Duodenal mucosa (tissue), 2 donors: ENCODE measurements around the gene APP.

Experiments used
- H3K27ac ChIP-seq: one replicate; pipeline ENCODE4 v1.7.0; 2013; ENCODE audit warnings: low read depth, low read length
- H3K27me3 ChIP-seq, 2 donors: one replicate each; pipeline ENCODE4 v1.7.0; 2013; ENCODE audit warnings: low read length in 2 of 2, control low read depth in 1 of 2; ENCODE audit not compliant: insufficient read depth in 2 of 2, control insufficient read depth in 1 of 2
- H3K36me3 ChIP-seq, 2 donors: one replicate each; pipeline ENCODE4 v1.7.0; 2013; ENCODE audit warnings: low read length in 2 of 2, control low read depth in 1 of 2; ENCODE audit not compliant: insufficient read depth in 2 of 2, control insufficient read depth in 1 of 2
- H3K4me1 ChIP-seq, 2 donors: one replicate each; pipeline ENCODE4 v1.7.0; 2013; ENCODE audit warnings: low read length in 2 of 2, control low read depth in 1 of 2; ENCODE audit not compliant: insufficient read depth in 2 of 2, control insufficient read depth in 1 of 2
- H3K4me3 ChIP-seq, 2 donors: one replicate each; pipeline ENCODE4 v1.7.0; 2013; ENCODE audit warnings: low read length in 2 of 2, low read depth in 1 of 2
- H3K9ac ChIP-seq, 2 donors: one replicate each; pipeline ENCODE4 v1.7.0; 2013; ENCODE audit warnings: low read length in 2 of 2, low read depth in 1 of 2
- H3K9me3 ChIP-seq, 2 donors: one replicate each; pipeline ENCODE4 v1.7.0; 2013; ENCODE audit warnings: low read length in 2 of 2, control low read depth in 1 of 2; ENCODE audit not compliant: control insufficient read depth in 1 of 2

Gene APP

GRCh38 chr21:26110715-26111114 lies 59.9 kb downstream of the APP start:
- H3K27me3 ChIP-seq = no peaks in the 10 kb centered on the region
- peaks cover 5 to 8% of the 10 kb centered on the region in 2 donors for H3K36me3 ChIP-seq
- peaks cover 0 to 4% of the 10 kb centered on the region in 2 donors for H3K4me1 ChIP-seq
- no peak overlapping the region for H3K9ac ChIP-seq
- H3K9me3 ChIP-seq = no peaks in the 10 kb centered on the region
- H3K4me3 ChIP-seq = no peak overlapping the region
- H3K27ac ChIP-seq = no peak overlapping the region

GRCh38 chr21:26107429-26107828 lies 63.1 kb downstream of the APP start:
- no peaks in the 10 kb centered on the region for H3K4me1 ChIP-seq

GRCh38 chr21:26106562-26106961 lies 64.0 kb downstream of the APP start:
- Histone ChIP-seq H3K9me3 (no peaks in the 10 kb centered on the region), H3K4me3 (no peak overlapping the region), H3K36me3 (peaks cover 6 to 13% of the 10 kb centered on the region in 2 donors), H3K27me3 (no peaks in the 10 kb centered on the region), H3K4me1 (no peaks in the 10 kb centered on the region), H3K27ac (no peak overlapping the region), H3K9ac (no peak overlapping the region)

More at GRCh38 chr21:26107429-26107828, 63.1 kb downstream of the APP start:
- Histone ChIP-seq H3K9ac (no peak overlapping the region), H3K27ac (no peak overlapping the region), H3K27me3 (no peaks in the 10 kb centered on the region), H3K4me3 (no peak overlapping the region), H3K36me3 (peaks cover 6 to 13% of the 10 kb centered on the region in 2 donors), H3K9me3 (no peaks in the 10 kb centered on the region)

- no peaks in the 10 kb centered on the region for H3K27me3 ChIP-seq
- H3K9me3 ChIP-seq = no peaks in the 10 kb centered on the region
- H3K4me1 ChIP-seq = peaks cover 0 to under 1% of the 10 kb centered on the region in 2 donors
- peaks cover 6 to 10% of the 10 kb centered on the region in 2 donors for H3K36me3 ChIP-seq
- H3K27ac ChIP-seq = no peak overlapping the region
- no peak overlapping the region for H3K4me3 ChIP-seq
- H3K9ac ChIP-seq = no peak overlapping the region
These were observed 64.8 kb downstream of the APP start for GRCh38 chr21:26105819-26106218.

GRCh38 chr21:26100573-26100972 lies 70.0 kb downstream of the APP start:
- peaks cover 0 to 5% of the 10 kb centered on the region in 2 donors for H3K4me1 ChIP-seq
- H3K9ac ChIP-seq = no peak overlapping the region
- peaks cover under 1 to 6% of the 10 kb centered on the region in 2 donors for H3K36me3 ChIP-seq
- no peak overlapping the region for H3K4me3 ChIP-seq
- H3K27me3 ChIP-seq = no peaks in the 10 kb centered on the region
- H3K9me3 ChIP-seq = no peaks in the 10 kb centered on the region
- no peak overlapping the region for H3K27ac ChIP-seq

GRCh38 chr21:26099610-26100219 lies 70.9 kb downstream of the APP start:
- Histone ChIP-seq H3K4me3 (no peak overlapping the region), H3K27ac (no peak overlapping the region), H3K27me3 (no peaks in the 10 kb centered on the region), H3K9ac (no peak overlapping the region), H3K9me3 (no peaks in the 10 kb centered on the region), H3K36me3 (peaks cover 0 to 6% of the 10 kb centered on the region in 2 donors), H3K4me1 (peaks cover 0 to 5% of the 10 kb centered on the region in 2 donors)

GRCh38 chr21:26098772-26099397 lies 71.7 kb downstream of the APP start:
- Histone ChIP-seq H3K36me3 (peaks cover 0 to 4% of the 10 kb centered on the region in 2 donors), H3K4me1 (peaks cover 0 to 5% of the 10 kb centered on the region in 2 donors), H3K9me3 (no peaks in the 10 kb centered on the region), H3K27me3 (no peaks in the 10 kb centered on the region), H3K27ac (no peak overlapping the region), H3K4me3 (no peak overlapping the region), H3K9ac (no peak overlapping the region)

GRCh38 chr21:26097475-26097874 lies 73.1 kb downstream of the APP start:
- no peak overlapping the region for H3K4me3 ChIP-seq
- no peaks in the 10 kb centered on the region for H3K9me3 ChIP-seq
- peaks cover 0 to 5% of the 10 kb centered on the region in 2 donors for H3K4me1 ChIP-seq
- no peak overlapping the region for H3K9ac ChIP-seq
- no peaks in the 10 kb centered on the region for H3K36me3 ChIP-seq
- H3K27ac ChIP-seq = no peak overlapping the region
- no peaks in the 10 kb centered on the region for H3K27me3 ChIP-seq

- Histone ChIP-seq H3K27me3 (no peaks in the 10 kb centered on the region), H3K4me1 (peaks cover 0 to 5% of the 10 kb centered on the region in 2 donors), H3K9me3 (no peaks in the 10 kb centered on the region), H3K36me3 (no peaks in the 10 kb centered on the region), H3K27ac (no peak overlapping the region), H3K9ac (no peak overlapping the region), H3K4me3 (no peak overlapping the region)
These were observed 73.8 kb downstream of the APP start for GRCh38 chr21:26096494-26097371.

- H3K9ac ChIP-seq = no peak overlapping the region
- no peak overlapping the region for H3K4me3 ChIP-seq
- no peaks in the 10 kb centered on the region for H3K4me1 ChIP-seq
- no peaks in the 10 kb centered on the region for H3K27me3 ChIP-seq
- no peak overlapping the region for H3K27ac ChIP-seq
- H3K9me3 ChIP-seq = no peaks in the 10 kb centered on the region
- H3K36me3 ChIP-seq = no peaks in the 10 kb centered on the region
These were observed 75.4 kb downstream of the APP start for GRCh38 chr21:26095131-26095530.
